ENCODE data around the gene MAT2A. TPM values are rescaled to one million over a fixed set of nuclear protein-coding genes. Genes with fewer than 3 reads are reported as not detected.
A peak's percentile ranks its signal among the peaks of the same experiment; 100 is the strongest.

The MAT2A gene
- total RNA-seq, result 100 to 1,000 TPM; 230 to 475 TPM

GRCh38 chr2:85538507-85539360, at the start of gene MAT2A:
TSS of gene MAT2A (plus strand) at chr2:85539168. CDS start at chr2:85539288, 120 bp downstream.
- Histone ChIP-seq H3K36me3 (peaks cover 26% of the 10 kb centered on the region), H3K4me1 (ENCODE audit: control insufficient read depth in 1 of 2, low read depth in 2 of 2) (peaks cover 32 to 58% of the 10 kb centered on the region in 2 donors), H3K4me3 (peak within 1 kb of the TSS; percentile 87), H3K27me3 (replicated peaks; ENCODE audit: insufficient read depth) (no peaks in the 10 kb centered on the region), H3K27ac (peak within 1 kb of the TSS; percentile 95 to 98), H3K9me3 (no peaks in the 10 kb centered on the region)
- peak; percentile 84 for DNase-seq (ENCODE audit: low spot score)
- peak; percentile 64 for ATAC-seq (ENCODE audit: insufficient number of reproducible peaks, low FRiP score, low read depth)
- TF ChIP-seq, protein P1, sequence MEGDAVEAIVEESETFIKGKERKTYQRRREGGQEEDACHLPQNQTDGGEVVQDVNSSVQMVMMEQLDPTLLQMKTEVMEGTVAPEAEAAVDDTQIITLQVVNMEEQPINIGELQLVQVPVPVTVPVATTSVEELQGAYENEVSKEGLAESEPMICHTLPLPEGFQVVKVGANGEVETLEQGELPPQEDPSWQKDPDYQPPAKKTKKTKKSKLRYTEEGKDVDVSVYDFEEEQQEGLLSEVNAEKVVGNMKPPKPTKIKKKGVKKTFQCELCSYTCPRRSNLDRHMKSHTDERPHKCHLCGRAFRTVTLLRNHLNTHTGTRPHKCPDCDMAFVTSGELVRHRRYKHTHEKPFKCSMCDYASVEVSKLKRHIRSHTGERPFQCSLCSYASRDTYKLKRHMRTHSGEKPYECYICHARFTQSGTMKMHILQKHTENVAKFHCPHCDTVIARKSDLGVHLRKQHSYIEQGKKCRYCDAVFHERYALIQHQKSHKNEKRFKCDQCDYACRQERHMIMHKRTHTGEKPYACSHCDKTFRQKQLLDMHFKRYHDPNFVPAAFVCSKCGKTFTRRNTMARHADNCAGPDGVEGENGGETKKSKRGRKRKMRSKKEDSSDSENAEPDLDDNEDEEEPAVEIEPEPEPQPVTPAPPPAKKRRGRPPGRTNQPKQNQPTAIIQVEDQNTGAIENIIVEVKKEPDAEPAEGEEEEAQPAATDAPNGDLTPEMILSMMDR (IDR thresholded peaks at IDR 0.05), result peak; percentile 80

GRCh38 chr2:85490861-85491755, 47.9 kb upstream of the MAT2A start:
- ATAC-seq (ENCODE audit: insufficient number of reproducible peaks, low FRiP score, low read depth) (no peak), DNase-seq (ENCODE audit: low spot score) (no peak)
- H3K4me3 ChIP-seq, result no peak overlapping the region
- H3K27ac ChIP-seq, result no peak overlapping the region
- H3K27me3 ChIP-seq (replicated peaks; ENCODE audit: insufficient read depth), result no peaks in the 10 kb centered on the region
- TF ChIP-seq, protein P1 (IDR thresholded peaks at IDR 0.05), result no peak
- peaks cover 2% of the 10 kb centered on the region for H3K9me3 ChIP-seq
- no peaks in the 10 kb centered on the region for H3K36me3 ChIP-seq
- no peaks in the 10 kb centered on the region for H3K4me1 ChIP-seq (ENCODE audit: control insufficient read depth in 1 of 2, low read depth in 2 of 2)

DNA sequence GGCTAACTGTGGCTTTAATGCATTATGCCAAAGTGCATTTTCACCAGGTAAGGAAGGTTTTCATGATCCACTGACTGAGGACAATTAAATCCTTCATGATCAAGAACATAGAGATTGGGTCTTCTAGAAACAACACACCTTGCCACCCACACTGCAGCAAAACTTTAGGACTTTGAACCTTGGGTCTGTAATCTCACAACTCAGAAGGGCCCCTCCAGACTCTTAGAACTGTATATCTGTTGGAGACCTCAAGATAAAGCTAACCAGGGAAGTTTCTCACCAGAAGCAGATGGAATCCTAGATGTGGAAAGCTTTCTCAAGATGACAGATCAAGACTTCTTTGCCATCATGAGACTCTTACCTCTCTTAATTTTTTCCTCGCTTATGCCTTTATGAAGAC, 42.5 kb upstream of the MAT2A start:
- ATAC-seq (ENCODE audit: insufficient number of reproducible peaks, low FRiP score, low read depth) (no peak), DNase-seq (ENCODE audit: low spot score) (no peak)
- H3K27ac ChIP-seq, result no peak overlapping the region
- TF ChIP-seq, protein P1 (IDR thresholded peaks at IDR 0.05), result no peak
- no peaks in the 10 kb centered on the region for H3K36me3 ChIP-seq
- H3K4me3 ChIP-seq, result no peak overlapping the region
- H3K4me1 ChIP-seq (ENCODE audit: control insufficient read depth in 1 of 2, low read depth in 2 of 2), result peaks cover 7 to 10% of the 10 kb centered on the region in 2 donors
- H3K9me3 ChIP-seq, result no peaks in the 10 kb centered on the region
- no peaks in the 10 kb centered on the region for H3K27me3 ChIP-seq (replicated peaks; ENCODE audit: insufficient read depth)

DNA sequence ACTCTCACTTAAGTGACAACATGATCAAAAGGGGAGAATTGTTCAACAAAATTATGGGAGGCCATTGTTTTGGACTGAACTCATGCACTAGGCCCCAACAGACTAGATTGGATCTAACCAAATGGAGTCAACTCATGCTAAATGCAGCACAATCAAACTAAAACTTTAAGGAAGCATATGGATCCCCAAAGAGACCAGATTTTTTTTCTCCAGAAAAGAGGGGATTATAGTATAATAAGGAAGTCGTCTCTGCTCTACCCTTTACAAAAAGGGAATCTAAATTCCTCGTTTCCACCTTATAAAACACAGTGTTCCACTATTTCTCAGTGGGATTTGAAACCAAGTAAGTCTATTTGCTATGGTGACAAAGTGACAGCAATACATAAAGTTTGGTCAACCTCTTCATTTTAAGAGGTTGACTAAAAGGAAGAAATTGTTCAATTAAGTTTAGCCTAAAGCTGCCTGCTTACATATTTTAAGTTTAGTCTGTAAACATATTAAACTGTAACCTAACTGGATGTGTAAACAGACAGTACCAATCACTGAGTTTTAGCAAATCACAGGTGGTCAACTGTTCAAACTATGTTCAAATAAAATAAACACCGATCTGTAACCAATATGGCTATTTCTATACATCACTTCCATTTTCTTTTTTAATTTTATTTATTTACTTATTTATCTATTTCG, 40.9 kb upstream of the MAT2A start:
- peaks cover 7 to 10% of the 10 kb centered on the region in 2 donors for H3K4me1 ChIP-seq (ENCODE audit: control insufficient read depth in 1 of 2, low read depth in 2 of 2)
- no peak overlapping the region for H3K27ac ChIP-seq
- TF ChIP-seq, protein P1 (IDR thresholded peaks at IDR 0.05), result no peak
- DNase-seq (ENCODE audit: low spot score) (no peak), ATAC-seq (ENCODE audit: insufficient number of reproducible peaks, low FRiP score, low read depth) (no peak)
- no peak overlapping the region for H3K4me3 ChIP-seq
- no peaks in the 10 kb centered on the region for H3K9me3 ChIP-seq
- H3K27me3 ChIP-seq (replicated peaks; ENCODE audit: insufficient read depth), result no peaks in the 10 kb centered on the region
- H3K36me3 ChIP-seq, result no peaks in the 10 kb centered on the region

Measured in thoracic aorta (tissue), 2 donors.